GM12891 (cell line): ENCODE results near the gene CDC14B.

Source experiments
- PAX5 ChIP-seq: IDR thresholded peaks from 2 replicates; pipeline ENCODE4 v1.6.1; 2011; ENCODE audit warnings: low read length, moderate library complexity, mild to moderate bottlenecking; ENCODE audit not compliant: insufficient read depth, severe bottlenecking
- POLR2A ChIP-seq: IDR thresholded peaks from 2 replicates; pipeline ENCODE4 v1.6.1; 2011; ENCODE audit warnings: low read depth, low read length, control low read depth
- POLR2AphosphoS5 ChIP-seq: IDR thresholded peaks from 2 replicates; pipeline ENCODE4 v1.6.1; 2011; ENCODE audit warnings: low read depth, low read length, control low read depth
- POU2F2 ChIP-seq: IDR thresholded peaks from 2 replicates; pipeline ENCODE4 v1.6.1; 2011; ENCODE audit warnings: low read depth, mild to moderate bottlenecking, control low read depth, low read length, moderate library complexity
- SPI1 ChIP-seq: IDR thresholded peaks from 2 replicates; pipeline ENCODE4 v1.6.1; 2011; ENCODE audit warnings: low read depth, low read length, control low read depth
- TAF1 ChIP-seq: IDR thresholded peaks from 2 replicates; pipeline ENCODE4 v1.6.1; 2011; ENCODE audit warnings: low read depth, low read length, control low read depth

DNA sequence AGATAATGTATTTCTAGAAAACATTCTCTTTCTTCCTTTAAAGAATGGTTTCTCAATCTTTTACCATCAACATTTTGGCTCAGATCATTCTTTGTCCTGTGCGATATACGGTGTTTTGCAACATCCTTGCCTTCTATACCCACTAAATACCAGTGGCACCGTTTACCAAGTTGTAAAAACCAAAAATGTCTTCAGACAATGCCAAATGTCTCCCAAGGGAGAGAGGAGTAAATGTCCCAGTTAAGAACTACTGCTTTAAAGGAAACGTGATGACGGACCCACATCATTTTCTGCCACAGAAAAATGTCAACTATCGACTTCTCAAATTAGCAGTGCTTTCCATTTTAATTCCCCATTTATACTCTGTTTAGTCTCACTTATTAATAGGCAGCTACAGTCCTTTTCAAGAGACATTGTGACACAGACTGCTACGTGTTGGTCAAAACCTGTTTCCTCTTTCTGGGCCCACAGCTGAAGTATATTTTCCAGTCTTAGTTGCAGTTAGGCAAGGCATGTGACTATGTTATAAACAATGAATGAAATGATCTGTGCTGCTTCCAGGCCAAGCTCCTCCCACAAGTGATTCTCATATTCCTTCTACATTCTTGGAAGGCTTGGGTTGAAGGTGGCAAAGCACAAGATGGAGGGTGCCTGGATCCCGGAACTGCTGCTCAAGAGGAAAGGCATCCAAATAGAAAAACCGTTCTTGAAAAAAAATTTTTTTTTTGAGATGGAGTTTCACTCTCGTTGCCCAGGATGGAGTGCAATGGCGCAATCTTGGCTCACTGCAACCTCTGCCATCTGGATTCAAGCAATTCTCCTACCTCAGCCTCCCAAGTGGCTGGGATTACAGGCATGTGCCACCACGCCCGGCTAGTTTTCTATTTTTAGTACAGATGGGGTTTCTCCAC is 26.7 kb upstream of the CDC14B start:
- TF ChIP-seq POLR2A: no peak
- 0 out of 2 replicates have a peak, but pooled peaks have one; percentile 22 for TF ChIP-seq SPI1
- no peak for TF ChIP-seq TAF1
- TF ChIP-seq POLR2AphosphoS5: no peak
- no peak for TF ChIP-seq PAX5
- no peak for TF ChIP-seq POU2F2
